CD1c-positive myeloid dendritic cell (primary cell): ENCODE measurements around the gene ESYT3.

Experiments
- DNase-seq: peaks from one replicate; pipeline ENCODE4 v3.0.0-alpha.2; 2016; ENCODE audit errors: extremely low spot score

ESYT3 gene

GRCh38 chr3:138434276-138434874, at the start of gene ESYT3:
Gene ESYT3, plus strand, starts transcription at chr3:138434616. Its CDS starts 183 bp downstream, at chr3:138434799.
- DNase-seq: peak; percentile 62

GRCh38 chr3:138384976-138385375, 49.4 kb upstream of the ESYT3 start:
- DNase-seq: peak; percentile 58

GRCh38 chr3:138389144-138389601, 45.2 kb upstream of the ESYT3 start:
- DNase-seq: no peak

- no peak for DNase-seq
Measured at GRCh38 chr3:138389841-138390581, 44.4 kb upstream of the ESYT3 start.

- DNase-seq: no peak
Measured at GRCh38 chr3:138390582-138390932, 43.9 kb upstream of the ESYT3 start.

- no peak for DNase-seq
Measured at GRCh38 chr3:138394156-138394555, 40.3 kb upstream of the ESYT3 start.

- no peak for DNase-seq
Measured at GRCh38 chr3:138394686-138395085, 39.7 kb upstream of the ESYT3 start.

- DNase-seq: no peak
Measured at GRCh38 chr3:138395865-138396751, 38.3 kb upstream of the ESYT3 start.

GRCh38 chr3:138396752-138397410, 37.5 kb upstream of the ESYT3 start:
- DNase-seq: no peak

GRCh38 chr3:138397983-138398382, 36.4 kb upstream of the ESYT3 start:
- no peak for DNase-seq

GRCh38 chr3:138398791-138399575, 35.4 kb upstream of the ESYT3 start:
- no peak for DNase-seq

GRCh38 chr3:138399766-138400165, 34.6 kb upstream of the ESYT3 start:
- no peak for DNase-seq

- DNase-seq: no peak
Measured at GRCh38 chr3:138400651-138401070, 33.8 kb upstream of the ESYT3 start.

- no peak for DNase-seq
Measured at GRCh38 chr3:138401834-138402233, 32.6 kb upstream of the ESYT3 start.

GRCh38 chr3:138404121-138404520, 30.3 kb upstream of the ESYT3 start:
- no peak for DNase-seq

GRCh38 chr3:138405001-138405400, 29.4 kb upstream of the ESYT3 start:
- DNase-seq: no peak

- no peak for DNase-seq
Measured at GRCh38 chr3:138405486-138405885, 28.9 kb upstream of the ESYT3 start.

- no peak for DNase-seq
Measured at GRCh38 chr3:138406606-138407005, 27.8 kb upstream of the ESYT3 start.

- no peak for DNase-seq
Measured at GRCh38 chr3:138407236-138407907, 27.0 kb upstream of the ESYT3 start.

- peak; percentile 76 for DNase-seq
Measured at GRCh38 chr3:138408751-138409570, 25.5 kb upstream of the ESYT3 start.
